Fibroblast of the aortic adventitia (primary cell): Measurements from ENCODE around the gene WHRN. TPM values are rescaled to one million over a fixed set of nuclear protein-coding genes. Genes with fewer than 3 reads are reported as not detected.
A peak's percentile ranks its signal among the peaks of the same experiment; 100 is the strongest.

Experiments
- DNase-seq: peaks from one replicate; pipeline ENCODE4 v3.0.0-alpha.2; 2010; ENCODE audit warnings: low read depth
- H3K4me3 ChIP-seq: 2 replicates; pipeline ENCODE4 v1.5.1; 2011; ENCODE audit warnings: low read depth, mild to moderate bottlenecking, control low read depth, low read length, moderate library complexity
- total RNA-seq: library from RNA; depleted of rRNA; stranded (reverse); fragments of >200 nt; gene quantifications from 2 replicates; pipeline ENCODE4 v1.2.3, GENCODE V29; 2012; ENCODE audit warnings: low replicate concordance
- TF ChIP-seq, protein P1 (sequence below): IDR thresholded peaks from 2 replicates; pipeline ENCODE4 v1.5.1; 2011; ENCODE audit warnings: mild to moderate bottlenecking, low read length, control low read depth, inconsistent platforms; ENCODE audit not compliant: insufficient read depth

The WHRN gene
- total RNA-seq, 1 donor: 2.1 TPM

- peak overlapping the region; percentile 97 for H3K4me3 ChIP-seq
- TF ChIP-seq, protein P1, sequence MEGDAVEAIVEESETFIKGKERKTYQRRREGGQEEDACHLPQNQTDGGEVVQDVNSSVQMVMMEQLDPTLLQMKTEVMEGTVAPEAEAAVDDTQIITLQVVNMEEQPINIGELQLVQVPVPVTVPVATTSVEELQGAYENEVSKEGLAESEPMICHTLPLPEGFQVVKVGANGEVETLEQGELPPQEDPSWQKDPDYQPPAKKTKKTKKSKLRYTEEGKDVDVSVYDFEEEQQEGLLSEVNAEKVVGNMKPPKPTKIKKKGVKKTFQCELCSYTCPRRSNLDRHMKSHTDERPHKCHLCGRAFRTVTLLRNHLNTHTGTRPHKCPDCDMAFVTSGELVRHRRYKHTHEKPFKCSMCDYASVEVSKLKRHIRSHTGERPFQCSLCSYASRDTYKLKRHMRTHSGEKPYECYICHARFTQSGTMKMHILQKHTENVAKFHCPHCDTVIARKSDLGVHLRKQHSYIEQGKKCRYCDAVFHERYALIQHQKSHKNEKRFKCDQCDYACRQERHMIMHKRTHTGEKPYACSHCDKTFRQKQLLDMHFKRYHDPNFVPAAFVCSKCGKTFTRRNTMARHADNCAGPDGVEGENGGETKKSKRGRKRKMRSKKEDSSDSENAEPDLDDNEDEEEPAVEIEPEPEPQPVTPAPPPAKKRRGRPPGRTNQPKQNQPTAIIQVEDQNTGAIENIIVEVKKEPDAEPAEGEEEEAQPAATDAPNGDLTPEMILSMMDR: no peak
- DNase-seq: peak; percentile 94
Observed at GRCh38 chr9:114397848-114398605, 107.2 kb downstream of the WHRN start.

- peak overlapping the region; percentile 97 for H3K4me3 ChIP-seq
- TF ChIP-seq, protein P1: no peak
- no peak for DNase-seq
Observed at GRCh38 chr9:114397219-114397847, 107.9 kb downstream of the WHRN start.

DNA sequence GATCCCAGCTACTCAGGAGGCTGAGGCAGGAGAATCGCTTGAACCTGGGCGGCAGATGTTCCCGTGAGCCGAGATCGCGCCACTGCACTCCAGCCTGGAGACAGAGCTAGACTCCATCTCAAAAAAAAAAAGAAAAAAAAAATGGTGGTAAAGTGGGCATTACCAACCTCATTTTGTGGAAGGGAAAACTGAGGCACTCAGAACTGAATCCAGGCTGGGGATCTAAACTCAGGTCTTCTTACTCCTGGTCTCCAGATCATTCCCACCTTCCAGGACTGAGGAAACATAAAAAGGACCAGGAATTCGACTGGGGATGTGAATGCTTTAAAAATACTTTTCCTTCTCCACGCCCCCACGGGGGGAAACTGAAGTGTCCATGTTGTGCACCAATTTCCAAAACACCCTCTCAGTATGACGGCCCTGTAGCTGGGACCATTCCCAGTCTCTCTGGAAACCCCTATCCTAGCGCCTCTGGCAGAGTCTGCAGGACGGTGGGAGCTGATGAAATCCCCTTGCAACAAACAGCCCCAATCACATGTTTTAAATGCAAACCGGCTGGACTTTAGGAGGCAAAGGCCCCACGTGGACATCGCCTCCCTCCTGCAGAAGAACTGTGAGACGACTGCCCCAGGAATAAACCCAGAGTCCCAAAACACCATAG lies 108.6 kb downstream of the WHRN start:
- peak; percentile 98 for DNase-seq
- H3K4me3 ChIP-seq: peak overlapping the region; percentile 97
- TF ChIP-seq, protein P1: no peak

- peak overlapping the region; percentile 97 for H3K4me3 ChIP-seq
- TF ChIP-seq, protein P1: no peak
- no peak for DNase-seq
Observed at GRCh38 chr9:114395768-114396167, 109.5 kb downstream of the WHRN start.

DNA sequence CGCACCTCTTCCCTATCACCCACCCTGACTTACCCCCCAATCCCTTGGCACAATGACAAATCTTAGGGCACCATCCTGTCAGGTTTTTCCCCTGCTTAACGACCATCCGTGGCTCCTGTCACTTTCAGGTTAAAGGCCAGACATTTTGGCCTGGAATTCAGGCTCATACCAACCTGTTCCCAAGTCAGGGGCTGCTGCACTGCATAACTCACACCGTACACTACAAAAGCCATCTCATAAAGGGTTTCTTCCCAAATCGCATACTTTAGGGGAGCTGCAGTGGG lies 110.0 kb downstream of the WHRN start:
- H3K4me3 ChIP-seq: peak overlapping the region; percentile 97
- no peak for DNase-seq
- TF ChIP-seq, protein P1: no peak

GRCh38 chr9:114394523-114395333 lies 110.5 kb downstream of the WHRN start:
- DNase-seq: no peak
- TF ChIP-seq, protein P1: no peak
- peak overlapping the region; percentile 97 for H3K4me3 ChIP-seq
